Suprapubic skin (tissue), 4 donors: ENCODE measurements around the gene GH1. TPM values are rescaled to one million over a fixed set of nuclear protein-coding genes. Genes with fewer than 3 reads are reported as not detected.

Source experiments
- DNase-seq, 2 donors: peaks; one replicate each; pipeline ENCODE4 v3.0.0-alpha.2; 2019; ENCODE audit warnings: low spot score in 2 of 2
- H3K27ac ChIP-seq: fragments of 200-600 bp; sonication (generic); one replicate; pipeline ENCODE4 v1.5.1; 2019
- H3K27me3 ChIP-seq: fragments of 200-600 bp; sonication (generic); one replicate; pipeline ENCODE4 v1.5.1; 2019
- H3K36me3 ChIP-seq: fragments of 200-600 bp; sonication (generic); one replicate; pipeline ENCODE4 v1.5.1; 2019
- H3K4me1 ChIP-seq: fragments of 200-600 bp; sonication (generic); one replicate; pipeline ENCODE4 v1.5.1; 2019
- H3K4me3 ChIP-seq: fragments of 200-600 bp; sonication (generic); one replicate; pipeline ENCODE4 v1.5.1; 2019; ENCODE audit warnings: mild to moderate bottlenecking
- H3K9me3 ChIP-seq: fragments of 200-600 bp; sonication (generic); one replicate; pipeline ENCODE4 v1.5.1; 2019
- CTCF ChIP-seq, 2 donors: fragments of 200-600 bp in 1 of 2; fragments of 450-650 bp in 1 of 2; sonication (generic) in 1 of 2; IDR thresholded peaks; one replicate each; pipeline ENCODE4 v1.5.1; 2016 to 2019; ENCODE audit warnings: antibody characterized with exemption in 2 of 2, mild to moderate bottlenecking in 1 of 2, moderate library complexity in 1 of 2
- EP300 ChIP-seq: sonication (generic); formaldehyde crosslinking; IDR thresholded peaks from one replicate; pipeline ENCODE4 v1.6.1; 2017; ENCODE audit warnings: antibody characterized with exemption
- POLR2A ChIP-seq, 2 donors: fragments of 450-650 bp; IDR thresholded peaks; one replicate each; pipeline ENCODE4 v1.6.1; 2017; ENCODE audit warnings: antibody characterized with exemption in 2 of 2, mild to moderate bottlenecking in 2 of 2, moderate library complexity in 2 of 2
- POLR2AphosphoS5 ChIP-seq, 3 donors: sonication (generic); formaldehyde crosslinking; IDR thresholded peaks; one replicate each; pipeline ENCODE4 v1.6.1; 2017; ENCODE audit warnings: antibody characterized with exemption in 3 of 3
- WGBS: methylation state at CpG from one replicate; pipeline ENCODE4 v1.1.5; 2018; 5-methylcytosine and 5-hydroxymethylcytosine counted together
- total RNA-seq, 4 donors: library from RNA; depleted of rRNA; stranded (reverse); fragments of >200 nt; gene quantifications; one replicate each; pipeline ENCODE4 v1.1.0, GENCODE V29; 2016

GH1 gene
- total RNA-seq, 4 donors from 2014 or later = not detected

GRCh38 chr17:63948521-63948920, 29.9 kb upstream of the GH1 start:
- Histone ChIP-seq H3K27me3 (peaks cover 17% of the 10 kb centered on the region), H3K36me3 (no peaks in the 10 kb centered on the region), H3K9me3 (no peaks in the 10 kb centered on the region), H3K27ac (no peak overlapping the region), H3K4me3 (no peak overlapping the region), H3K4me1 (peaks cover 5% of the 10 kb centered on the region)
- DNase-seq = no peak
- no peak for TF ChIP-seq EP300
- TF ChIP-seq POLR2AphosphoS5 (IDR thresholded peaks at IDR 0.05) = no peak
- TF ChIP-seq CTCF (IDR thresholded peaks at IDR 0.05) = no peak
- no peak for TF ChIP-seq POLR2A (IDR thresholded peaks at IDR 0.05)
- WGBS = 80% methylated on average over 1 of the region's 9 CpGs

- Histone ChIP-seq H3K36me3 (no peaks in the 10 kb centered on the region), H3K9me3 (no peaks in the 10 kb centered on the region), H3K4me1 (peaks cover 5% of the 10 kb centered on the region), H3K4me3 (no peak overlapping the region), H3K27me3 (peaks cover 17% of the 10 kb centered on the region), H3K27ac (no peak overlapping the region)
- no peak for TF ChIP-seq POLR2AphosphoS5 (IDR thresholded peaks at IDR 0.05)
- TF ChIP-seq EP300 = no peak
- no peak for TF ChIP-seq POLR2A (IDR thresholded peaks at IDR 0.05)
- TF ChIP-seq CTCF (IDR thresholded peaks at IDR 0.05) = no peak
- no peak for DNase-seq
- WGBS = no CpG with 5 or more reads among the region's 18 CpGs
Measured at GRCh38 chr17:63947711-63948330, 29.2 kb upstream of the GH1 start.

- H3K9me3 ChIP-seq = no peaks in the 10 kb centered on the region
- H3K27ac ChIP-seq = no peak overlapping the region
- H3K27me3 ChIP-seq = peaks cover 17% of the 10 kb centered on the region
- DNase-seq = no peak
- 43% methylated on average over 4 of the region's 20 CpGs for WGBS
- H3K36me3 ChIP-seq = no peaks in the 10 kb centered on the region
- no peak overlapping the region for H3K4me3 ChIP-seq
- peaks cover 5% of the 10 kb centered on the region for H3K4me1 ChIP-seq
- TF ChIP-seq POLR2AphosphoS5 (IDR thresholded peaks at IDR 0.05) = no peak
- TF ChIP-seq POLR2A (IDR thresholded peaks at IDR 0.05) = no peak
- peak; percentile 12 to 67 for TF ChIP-seq CTCF (IDR thresholded peaks at IDR 0.05)
- no peak for TF ChIP-seq EP300
Measured at GRCh38 chr17:63946440-63947363, 28.1 kb upstream of the GH1 start.

GRCh38 chr17:63945784-63946439, 27.3 kb upstream of the GH1 start:
- H3K4me3 ChIP-seq = no peak overlapping the region
- DNase-seq = no peak
- peaks cover 5% of the 10 kb centered on the region for H3K4me1 ChIP-seq
- H3K36me3 ChIP-seq = no peaks in the 10 kb centered on the region
- H3K27me3 ChIP-seq = peaks cover 17% of the 10 kb centered on the region
- no peak for TF ChIP-seq CTCF (IDR thresholded peaks at IDR 0.05)
- no peak for TF ChIP-seq POLR2AphosphoS5 (IDR thresholded peaks at IDR 0.05)
- no peak for TF ChIP-seq EP300
- no peak for TF ChIP-seq POLR2A (IDR thresholded peaks at IDR 0.05)
- H3K9me3 ChIP-seq = no peaks in the 10 kb centered on the region
- WGBS = 70% methylated on average over 4 of the region's 6 CpGs
- H3K27ac ChIP-seq = no peak overlapping the region
